ENCODE measurements around the gene SIRT2. TPM values are rescaled to one million over a fixed set of nuclear protein-coding genes. Genes with fewer than 3 reads are reported as not detected.

SIRT2 gene
- total RNA-seq, 1 donor from 2014 or later: 38.0 TPM

GRCh38 chr19:38838986-38839761 lies 60.2 kb downstream of the SIRT2 start:
- TF ChIP-seq, protein P1, sequence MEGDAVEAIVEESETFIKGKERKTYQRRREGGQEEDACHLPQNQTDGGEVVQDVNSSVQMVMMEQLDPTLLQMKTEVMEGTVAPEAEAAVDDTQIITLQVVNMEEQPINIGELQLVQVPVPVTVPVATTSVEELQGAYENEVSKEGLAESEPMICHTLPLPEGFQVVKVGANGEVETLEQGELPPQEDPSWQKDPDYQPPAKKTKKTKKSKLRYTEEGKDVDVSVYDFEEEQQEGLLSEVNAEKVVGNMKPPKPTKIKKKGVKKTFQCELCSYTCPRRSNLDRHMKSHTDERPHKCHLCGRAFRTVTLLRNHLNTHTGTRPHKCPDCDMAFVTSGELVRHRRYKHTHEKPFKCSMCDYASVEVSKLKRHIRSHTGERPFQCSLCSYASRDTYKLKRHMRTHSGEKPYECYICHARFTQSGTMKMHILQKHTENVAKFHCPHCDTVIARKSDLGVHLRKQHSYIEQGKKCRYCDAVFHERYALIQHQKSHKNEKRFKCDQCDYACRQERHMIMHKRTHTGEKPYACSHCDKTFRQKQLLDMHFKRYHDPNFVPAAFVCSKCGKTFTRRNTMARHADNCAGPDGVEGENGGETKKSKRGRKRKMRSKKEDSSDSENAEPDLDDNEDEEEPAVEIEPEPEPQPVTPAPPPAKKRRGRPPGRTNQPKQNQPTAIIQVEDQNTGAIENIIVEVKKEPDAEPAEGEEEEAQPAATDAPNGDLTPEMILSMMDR (IDR thresholded peaks at IDR 0.05; ENCODE audit: unreplicated experiment): no peak
- no peak for DNase-seq (ENCODE audit: low spot score, unreplicated experiment)
- no peak overlapping the region for H3K4me3 Mint-ChIP-seq (ENCODE audit: low read depth)
- H3K36me3 Mint-ChIP-seq (ENCODE audit: insufficient read depth): peaks cover 45% of the 10 kb centered on the region
- peaks cover 15% of the 10 kb centered on the region for H3K4me1 Mint-ChIP-seq (ENCODE audit: low read depth)
- H3K9me3 Mint-ChIP-seq (ENCODE audit: low read depth): no peaks in the 10 kb centered on the region
- H3K27ac Mint-ChIP-seq: peak overlapping the region; percentile 88
- H3K27me3 Mint-ChIP-seq: no peaks in the 10 kb centered on the region

DNA sequence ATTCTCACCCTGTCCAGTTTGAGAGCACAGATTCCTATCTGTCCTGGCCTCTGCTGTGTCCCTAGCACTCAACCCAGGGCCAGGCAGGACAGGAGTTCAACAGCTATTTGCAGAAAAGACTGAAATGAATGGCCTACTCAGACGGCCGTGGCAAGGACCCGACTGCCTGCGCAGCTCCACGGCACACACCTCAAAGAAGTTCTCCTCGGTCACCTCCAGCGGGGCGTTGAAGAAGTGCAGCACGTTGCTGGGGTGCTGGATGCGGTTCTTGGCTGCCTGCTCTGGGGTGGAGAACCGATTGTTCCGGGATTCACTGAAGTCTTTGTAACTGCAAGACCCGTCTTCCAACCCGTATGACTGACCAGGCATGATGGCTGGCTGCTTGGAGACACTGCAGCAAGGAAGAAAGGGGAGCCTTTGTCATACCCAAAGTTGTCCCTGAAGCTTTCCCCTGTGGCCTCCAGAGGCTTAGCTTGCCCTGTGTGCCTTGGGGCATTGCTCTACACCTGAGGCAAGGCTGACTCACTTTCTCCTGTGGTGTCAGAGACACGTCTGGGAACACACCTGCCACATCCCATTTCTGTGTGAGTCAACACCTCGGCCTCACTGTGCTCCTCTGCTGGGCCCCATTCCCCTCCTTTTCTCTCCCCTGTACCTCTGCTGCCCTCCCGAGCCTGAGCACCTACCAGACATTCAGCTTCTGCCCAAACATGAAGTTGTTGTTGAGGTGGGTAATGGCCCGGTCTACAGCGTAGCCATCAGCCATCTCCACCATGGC lies 61.0 kb downstream of the SIRT2 start:
- H3K36me3 Mint-ChIP-seq (ENCODE audit: insufficient read depth): peaks cover 41% of the 10 kb centered on the region
- no peak for DNase-seq (ENCODE audit: low spot score, unreplicated experiment)
- no peaks in the 10 kb centered on the region for H3K27me3 Mint-ChIP-seq
- no peaks in the 10 kb centered on the region for H3K9me3 Mint-ChIP-seq (ENCODE audit: low read depth)
- peaks cover 15% of the 10 kb centered on the region for H3K4me1 Mint-ChIP-seq (ENCODE audit: low read depth)
- peak overlapping the region; percentile 88 for H3K27ac Mint-ChIP-seq
- TF ChIP-seq, protein P1 (IDR thresholded peaks at IDR 0.05; ENCODE audit: unreplicated experiment): no peak
- H3K4me3 Mint-ChIP-seq (ENCODE audit: low read depth): no peak overlapping the region

GRCh38 chr19:38837656-38838121 lies 61.7 kb downstream of the SIRT2 start:
- no peaks in the 10 kb centered on the region for H3K27me3 Mint-ChIP-seq
- TF ChIP-seq, protein P1 (IDR thresholded peaks at IDR 0.05; ENCODE audit: unreplicated experiment): no peak
- no peak overlapping the region for H3K4me3 Mint-ChIP-seq (ENCODE audit: low read depth)
- peaks cover 37% of the 10 kb centered on the region for H3K36me3 Mint-ChIP-seq (ENCODE audit: insufficient read depth)
- no peak for DNase-seq (ENCODE audit: low spot score, unreplicated experiment)
- peak overlapping the region; percentile 91 for H3K27ac Mint-ChIP-seq
- H3K4me1 Mint-ChIP-seq (ENCODE audit: low read depth): peaks cover 15% of the 10 kb centered on the region
- no peaks in the 10 kb centered on the region for H3K9me3 Mint-ChIP-seq (ENCODE audit: low read depth)

GRCh38 chr19:38836983-38837626 lies 62.3 kb downstream of the SIRT2 start:
- H3K9me3 Mint-ChIP-seq (ENCODE audit: low read depth): no peaks in the 10 kb centered on the region
- H3K27ac Mint-ChIP-seq: peak overlapping the region; percentile 91
- TF ChIP-seq, protein P1 (IDR thresholded peaks at IDR 0.05; ENCODE audit: unreplicated experiment): no peak
- H3K4me3 Mint-ChIP-seq (ENCODE audit: low read depth): no peak overlapping the region
- no peaks in the 10 kb centered on the region for H3K27me3 Mint-ChIP-seq
- H3K36me3 Mint-ChIP-seq (ENCODE audit: insufficient read depth): peaks cover 32% of the 10 kb centered on the region
- no peak for DNase-seq (ENCODE audit: low spot score, unreplicated experiment)
- H3K4me1 Mint-ChIP-seq (ENCODE audit: low read depth): peaks cover 16% of the 10 kb centered on the region
